Smooth muscle cell of trachea (primary cell): Measurements from ENCODE around the gene ST3GAL5. TPM values are rescaled to one million over a fixed set of nuclear protein-coding genes. Genes with fewer than 3 reads are reported as not detected.

Experiments
- total RNA-seq: library from RNA; depleted of rRNA; stranded (reverse); fragments of >200 nt; gene quantifications from 2 replicates; pipeline ENCODE4 v1.2.1, GENCODE V29; 2014

Gene ST3GAL5
- 5.5 and 11.2 TPM in 2 replicates for total RNA-seq

GRCh38 chr2:85888684-85889626 is at the start of gene ST3GAL5:
TSS of gene ST3GAL5 (minus strand) at chr2:85888990. CDS start at chr2:85888905, 85 bp downstream.

Other genes starting within 250 kb of the ST3GAL5 start
- not detected in 2 replicates for gene SFTPB, start 220.8 kb downstream of the ST3GAL5 start, total RNA-seq
- gene GNLY, start 194.6 kb downstream of the ST3GAL5 start, total RNA-seq: not detected in 2 replicates
- 22.4 and 55.9 TPM in 2 replicates for gene ATOH8, start 135.0 kb downstream of the ST3GAL5 start, total RNA-seq
- gene POLR1A, start 216.9 kb upstream of the ST3GAL5 start, total RNA-seq: 16.7 and 18.5 TPM in 2 replicates
- gene PTCD3, start 217.2 kb upstream of the ST3GAL5 start, total RNA-seq: 117 and 196 TPM in 2 replicates